Measurements from ENCODE around the gene NCAPD2.
A peak's percentile ranks its signal among the peaks of the same experiment; 100 is the strongest.

DNA sequence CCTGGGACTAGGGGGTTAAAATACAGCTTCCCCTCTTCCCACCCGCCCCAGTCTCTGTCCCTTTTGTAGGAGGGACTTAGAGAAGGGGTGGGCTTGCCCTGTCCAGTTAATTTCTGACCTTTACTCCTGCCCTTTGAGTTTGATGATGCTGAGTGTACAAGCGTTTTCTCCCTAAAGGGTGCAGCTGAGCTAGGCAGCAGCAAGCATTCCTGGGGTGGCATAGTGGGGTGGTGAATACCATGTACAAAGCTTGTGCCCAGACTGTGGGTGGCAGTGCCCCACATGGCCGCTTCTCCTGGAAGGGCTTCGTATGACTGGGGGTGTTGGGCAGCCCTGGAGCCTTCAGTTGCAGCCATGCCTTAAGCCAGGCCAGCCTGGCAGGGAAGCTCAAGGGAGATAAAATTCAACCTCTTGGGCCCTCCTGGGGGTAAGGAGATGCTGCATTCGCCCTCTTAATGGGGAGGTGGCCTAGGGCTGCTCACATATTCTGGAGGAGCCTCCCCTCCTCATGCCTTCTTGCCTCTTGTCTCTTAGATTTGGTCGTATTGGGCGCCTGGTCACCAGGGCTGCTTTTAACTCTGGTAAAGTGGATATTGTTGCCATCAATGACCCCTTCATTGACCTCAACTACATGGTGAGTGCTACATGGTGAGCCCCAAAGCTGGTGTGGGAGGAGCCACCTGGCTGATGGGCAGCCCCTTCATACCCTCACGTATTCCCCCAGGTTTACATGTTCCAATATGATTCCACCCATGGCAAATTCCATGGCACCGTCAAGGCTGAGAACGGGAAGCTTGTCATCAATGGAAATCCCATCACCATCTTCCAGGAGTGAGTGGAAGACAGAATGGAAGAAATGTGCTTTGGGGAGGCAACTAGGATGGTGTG, 42.3 kb downstream of the NCAPD2 start:
- TF ChIP-seq, protein P1, sequence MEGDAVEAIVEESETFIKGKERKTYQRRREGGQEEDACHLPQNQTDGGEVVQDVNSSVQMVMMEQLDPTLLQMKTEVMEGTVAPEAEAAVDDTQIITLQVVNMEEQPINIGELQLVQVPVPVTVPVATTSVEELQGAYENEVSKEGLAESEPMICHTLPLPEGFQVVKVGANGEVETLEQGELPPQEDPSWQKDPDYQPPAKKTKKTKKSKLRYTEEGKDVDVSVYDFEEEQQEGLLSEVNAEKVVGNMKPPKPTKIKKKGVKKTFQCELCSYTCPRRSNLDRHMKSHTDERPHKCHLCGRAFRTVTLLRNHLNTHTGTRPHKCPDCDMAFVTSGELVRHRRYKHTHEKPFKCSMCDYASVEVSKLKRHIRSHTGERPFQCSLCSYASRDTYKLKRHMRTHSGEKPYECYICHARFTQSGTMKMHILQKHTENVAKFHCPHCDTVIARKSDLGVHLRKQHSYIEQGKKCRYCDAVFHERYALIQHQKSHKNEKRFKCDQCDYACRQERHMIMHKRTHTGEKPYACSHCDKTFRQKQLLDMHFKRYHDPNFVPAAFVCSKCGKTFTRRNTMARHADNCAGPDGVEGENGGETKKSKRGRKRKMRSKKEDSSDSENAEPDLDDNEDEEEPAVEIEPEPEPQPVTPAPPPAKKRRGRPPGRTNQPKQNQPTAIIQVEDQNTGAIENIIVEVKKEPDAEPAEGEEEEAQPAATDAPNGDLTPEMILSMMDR (IDR thresholded peaks at IDR 0.05; ENCODE audit: low read depth, low read length) = no peak
- TF ChIP-seq POLR2A (IDR thresholded peaks at IDR 0.05; ENCODE audit: extremely low read depth, insufficient read length) = peak; percentile 6
- no peak for TF ChIP-seq MAX (IDR thresholded peaks at IDR 0.05; ENCODE audit: low read depth, low read length)
- no peak for TF ChIP-seq MYC (IDR thresholded peaks at IDR 0.05; ENCODE audit: low read depth, low read length)
